C1 segment of cervical spinal cord (tissue), 14 donors: ENCODE data around the gene RELL2.

ENCODE experiments used
- DNase-seq, 14 donors: peaks; one replicate each; lab custom pipeline; 2025; lab: John Stamatoyannopoulos, UW

Gene RELL2

GRCh38 chr5:141649056-141649688 is 12.4 kb downstream of the RELL2 start:
- no peak for DNase-seq

GRCh38 chr5:141649972-141650371 is 13.2 kb downstream of the RELL2 start:
- DNase-seq = no peak

GRCh38 chr5:141650851-141651727 is 14.3 kb downstream of the RELL2 start, which contains the start of gene FCHSD1:
TSS of gene FCHSD1 (minus strand) at chr5:141651418. CDS start at chr5:141651368, 50 bp downstream.
- DNase-seq = peak in 13 of 14 donors; percentile 6 to 86 (median 72)

GRCh38 chr5:141651728-141652105 is 14.9 kb downstream of the RELL2 start:
- no peak for DNase-seq

- no peak for DNase-seq
Observed at GRCh38 chr5:141654298-141654697, 17.5 kb downstream of the RELL2 start.

GRCh38 chr5:141655020-141655419 is 18.2 kb downstream of the RELL2 start:
- DNase-seq = no peak

GRCh38 chr5:141656396-141656795 is 19.6 kb downstream of the RELL2 start:
- DNase-seq = no peak

GRCh38 chr5:141657404-141657803 is 20.6 kb downstream of the RELL2 start:
- no peak for DNase-seq

GRCh38 chr5:141657937-141658545 is 21.2 kb downstream of the RELL2 start:
- no peak for DNase-seq

- DNase-seq = no peak
Observed at GRCh38 chr5:141662028-141662427, 25.2 kb downstream of the RELL2 start.

GRCh38 chr5:141663506-141663905 is 26.7 kb downstream of the RELL2 start:
- no peak for DNase-seq

GRCh38 chr5:141664733-141665461 is 28.1 kb downstream of the RELL2 start:
- peak in 12 of 14 donors; percentile 6 to 75 (median 46) for DNase-seq

- DNase-seq = no peak
Observed at GRCh38 chr5:141665995-141666940, 29.5 kb downstream of the RELL2 start.

GRCh38 chr5:141668601-141669265 is 31.9 kb downstream of the RELL2 start:
- no peak for DNase-seq

GRCh38 chr5:141669520-141669919 is 32.7 kb downstream of the RELL2 start:
- no peak for DNase-seq

GRCh38 chr5:141672071-141672840 is 35.5 kb downstream of the RELL2 start:
- no peak for DNase-seq

GRCh38 chr5:141672841-141673813 is 36.3 kb downstream of the RELL2 start:
- DNase-seq = peak in 1 of 14 donors; percentile 34

GRCh38 chr5:141674747-141675146 is 38.0 kb downstream of the RELL2 start:
- no peak for DNase-seq
